K562 (cell line): ENCODE measurements around the gene NABP2. TPM values are rescaled to one million over a fixed set of nuclear protein-coding genes. Genes with fewer than 3 reads are reported as not detected.

Source experiments
- ATAC-seq: fragments of 200-7000 bp; cut with Tn5 transposase; 3 replicates; pipeline ENCODE4 v1.9.1; 2020; ENCODE audit warnings: moderate library complexity
- BruUV-seq: library from RNA; stranded (reverse); fragments of 400-500 nt; replicated peaks from 2 replicates; lab custom pipeline; 2021; lab: Mats Ljungman, UMichigan
- CTCF ChIA-PET: fragments of 300-600 bp; formaldehyde crosslinking; extraction: SDS; loops from one replicate; lab custom pipeline; 2021; ENCODE audit warnings: low intra/inter-chr PET ratio; lab: Yijun Ruan, JAX
- POLR2A ChIA-PET: fragments of 300-600, 350-650 bp; sonication (Branson Sonifier 250); formaldehyde crosslinking; extraction: SDS; loops from one replicate; lab custom pipeline; 2021; ENCODE audit warnings: antibody characterized with exemption, inconsistent platforms; lab: Yijun Ruan, JAX
- DNase-seq, 4 experiments: peaks; one replicate each; pipeline versions ENCODE4 v3.0.0 to v3.0.0-alpha.2; 2011 to 2018; ENCODE audit warnings: low spot score in 3 of 4, mixed read lengths in 3 of 4; ENCODE audit errors: extremely low read depth in 1 of 4
- FAIRE-seq: peaks from 2 replicates; lab custom pipeline; 2011; peaks lifted over from hg19 to GRCh38; lab: Jason Lieb, UNC
- H2AFZ ChIP-seq: 2 replicates; pipeline ENCODE4 v1.6.0; 2011; ENCODE audit warnings: low read depth, low read length, control low read depth, inconsistent platforms
- H3K27ac ChIP-seq: fragments of 200-600 bp; 3 replicates; pipeline ENCODE4 v1.8.0; 2011; ENCODE audit warnings: low read depth, mild to moderate bottlenecking, control low read depth, inconsistent platforms, low read length, moderate library complexity, mixed read lengths; ENCODE audit errors: extremely low read depth
- H3K27me3 ChIP-seq, 2 experiments: fragments of 300-600 bp in 1 of 2; 2 replicates in 1 of 2; 3 replicates in 1 of 2; pipeline versions ENCODE4 v1.6.0 to v1.8.0; 2011; ENCODE audit warnings: inconsistent platforms in 2 of 2, low read length in 2 of 2, mild to moderate bottlenecking in 1 of 2, mixed read lengths in 1 of 2, moderate library complexity in 1 of 2; ENCODE audit not compliant: control insufficient read depth in 2 of 2, insufficient read depth in 2 of 2
- H3K36me3 ChIP-seq: fragments of 300-600 bp; 3 replicates; pipeline ENCODE4 v1.8.0; 2011; ENCODE audit warnings: mild to moderate bottlenecking, low read length, inconsistent platforms; ENCODE audit not compliant: control insufficient read depth, insufficient read depth
- H3K4me1 ChIP-seq, 2 experiments: fragments of 200-600 bp in 1 of 2; replicated peaks in 1 of 2; 2 replicates in 1 of 2; 3 replicates in 1 of 2; pipeline versions ENCODE4 v1.5.1 to v1.8.0; 2011; ENCODE audit warnings: inconsistent platforms in 2 of 2, low read length in 2 of 2, mild to moderate bottlenecking in 1 of 2, mixed read lengths in 1 of 2, moderate library complexity in 1 of 2; ENCODE audit not compliant: control insufficient read depth in 2 of 2, insufficient read depth in 2 of 2
- H3K4me2 ChIP-seq: 2 replicates; pipeline ENCODE4 v1.6.1; 2011; ENCODE audit warnings: low read length, control low read depth, inconsistent platforms, mixed read lengths; ENCODE audit not compliant: insufficient read depth
- H3K4me3 ChIP-seq: fragments of 200-600 bp; sonication (generic), shearing (Covaris generic); 2 replicates; pipeline ENCODE4 v1.5.1; 2016; ENCODE audit warnings: control low read depth, inconsistent platforms
- H3K79me2 ChIP-seq: fragments of 200-600 bp; 3 replicates; pipeline ENCODE4 v1.8.0; 2011; ENCODE audit warnings: low read length, inconsistent platforms; ENCODE audit not compliant: control insufficient read depth, insufficient read depth
- H3K9ac ChIP-seq, 2 experiments: 2 replicates each; pipeline versions ENCODE4 v1.6.0 to v1.6.1; 2011; ENCODE audit warnings: low read depth in 2 of 2, low read length in 2 of 2, control low read depth in 1 of 2, inconsistent platforms in 1 of 2, mild to moderate bottlenecking in 1 of 2, mixed read lengths in 1 of 2; ENCODE audit not compliant: insufficient read depth in 1 of 2
- H3K9me1 ChIP-seq: one replicate; pipeline ENCODE4 v1.6.0; 2011; ENCODE audit warnings: inconsistent platforms, mild to moderate bottlenecking, low read length, moderate library complexity; ENCODE audit not compliant: control insufficient read depth, insufficient read depth
- H3K9me3 ChIP-seq: replicated peaks from 2 replicates; pipeline ENCODE4 v1.5.1; 2011; ENCODE audit warnings: low read depth, low read length, inconsistent platforms; ENCODE audit not compliant: control insufficient read depth, insufficient read depth
- H4K20me1 ChIP-seq: replicated peaks from 2 replicates; pipeline ENCODE4 v1.6.1; 2011; ENCODE audit warnings: low read length, inconsistent platforms, mixed read lengths; ENCODE audit not compliant: control insufficient read depth, insufficient read depth
- RBFOX2 ChIP-seq: fragments of 200-400 bp; formaldehyde crosslinking; IDR thresholded peaks from 2 replicates; pipeline ENCODE4 v1.6.1; 2017; ENCODE audit warnings: low read depth, mild to moderate bottlenecking, low read length, moderate library complexity
- SMARCA5 ChIP-seq: fragments of 450-650 bp; IDR thresholded peaks from 2 replicates; pipeline ENCODE4 v1.6.1; 2016
- U2AF1 ChIP-seq: fragments of 200-400 bp; formaldehyde crosslinking; optimal IDR thresholded peaks from 2 replicates; pipeline ENCODE3; 2017; ENCODE audit warnings: mild to moderate bottlenecking, low read depth, low read length, moderate library complexity
- WGBS: fragments of 100-300 bp; shearing (Covaris generic); methylation state at CpG from one replicate; pipeline ENCODE4 v1.1.6; 2016; ENCODE audit warnings: low coverage, mixed read lengths; ENCODE audit not compliant: insufficient coverage; ENCODE audit errors: missing lambda C conversion rate; 5-methylcytosine and 5-hydroxymethylcytosine counted together
- in situ Hi-C: fragments of 300-500 bp; cut with MboI; formaldehyde crosslinking; loops from 4 replicates; pipeline ENCODE4 v1.15.0; 2018; ENCODE audit warnings: inconsistent platforms, mixed read lengths
- intact Hi-C: fragments of 100-400 bp; cut with micrococcal nuclease; formaldehyde crosslinking; loops from 2 replicates; pipeline ENCODE4 v1.14.2; 2022
- polyA plus RNA-seq, 8 experiments: library from polyadenylated mRNA; depleted of rRNA in 4 of 8; stranded (reverse) in 5 of 8; unstranded in 3 of 8; fragments of >200 nt; fragmentation: Nextera tagmentation in 2 of 8; fragmentation: Illumina TruSeq in 1 of 8; extraction: Ambion mirVana in 2 of 8; extraction: Trizol in 1 of 8; gene quantifications; 2 replicates each; pipeline versions ENCODE4 v1.2.1 to v1.2.3, GENCODE V29; 2011 to 2014; ENCODE audit warnings: inconsistent platforms in 1 of 8, missing spikeins in 1 of 8
- total RNA-seq, 7 experiments: library from RNA; depleted of rRNA in 6 of 7; stranded (reverse); fragments of >200 nt in 6 of 7; fragmentation: Illumina TruSeq in 2 of 7; extraction: Trizol in 2 of 7; gene quantifications; 2 replicates each; pipeline versions ENCODE4 v1.2.1 to v1.2.3, GENCODE V29; 2011 to 2021; ENCODE audit warnings: low replicate concordance in 1 of 7
- TF ChIP-seq, protein P1 (sequence below): fragments of 450-650 bp; IDR thresholded peaks from 2 replicates; pipeline ENCODE4 v1.6.1; 2018; ENCODE audit not compliant: partially characterized antibody
- TF ChIP-seq, protein P2 (sequence below): sonication (generic); formaldehyde crosslinking; IDR thresholded peaks from 2 replicates; pipeline ENCODE4 v1.8.1; 2023; ENCODE audit warnings: mild to moderate bottlenecking, missing genetic modification reagents

The NABP2 gene
- total and polyA plus RNA-seq, 9 of the 15 experiments (the other 6 are each of a cell fraction or from before 2014, with no cell fraction given) = 11.3 to 60.6 (median 43.5) TPM

DNA sequence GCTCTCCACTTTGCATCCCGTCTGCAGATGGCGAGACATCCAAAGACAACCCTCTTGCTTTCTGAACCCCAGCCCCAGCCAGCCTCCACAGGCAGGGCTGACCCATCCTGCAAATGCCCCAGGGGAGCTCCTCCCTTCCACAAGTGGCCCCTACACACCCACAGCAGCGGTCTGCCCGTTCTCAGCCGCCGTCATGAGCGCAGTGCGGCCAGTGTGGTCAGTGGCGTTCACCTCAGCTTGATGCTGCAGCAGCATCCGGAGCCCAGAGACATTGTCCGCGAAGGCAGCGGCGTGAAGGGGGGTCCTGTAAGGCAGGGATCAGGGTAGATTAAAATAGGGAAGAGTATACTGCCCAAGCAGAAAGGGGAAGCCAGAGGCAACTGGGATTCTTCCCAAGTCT lies 20.4 kb downstream of the NABP2 start:
- H3K36me3 ChIP-seq = peaks cover 90% of the 10 kb centered on the region; the same call in 2 of the 3 replicates
- H3K9ac ChIP-seq = peak overlapping the region; percentile 11 to 73; a peak in 2 of 4 replicates
- 86% methylated on average over 13 of the region's 14 CpGs for WGBS
- H3K27ac ChIP-seq = peak overlapping the region; percentile 55; the same call in 1 of the 3 replicates
- no peaks in the 10 kb centered on the region for H3K9me1 ChIP-seq
- FAIRE-seq = no peak
- ATAC-seq = no peak
- BruUV-seq = no TSS peak
- H3K79me2 ChIP-seq = no peaks in the 10 kb centered on the region
- TF ChIP-seq SMARCA5 (no peak), U2AF1 (no peak), RBFOX2 (peak; percentile 43)
- TF ChIP-seq, protein P1, sequence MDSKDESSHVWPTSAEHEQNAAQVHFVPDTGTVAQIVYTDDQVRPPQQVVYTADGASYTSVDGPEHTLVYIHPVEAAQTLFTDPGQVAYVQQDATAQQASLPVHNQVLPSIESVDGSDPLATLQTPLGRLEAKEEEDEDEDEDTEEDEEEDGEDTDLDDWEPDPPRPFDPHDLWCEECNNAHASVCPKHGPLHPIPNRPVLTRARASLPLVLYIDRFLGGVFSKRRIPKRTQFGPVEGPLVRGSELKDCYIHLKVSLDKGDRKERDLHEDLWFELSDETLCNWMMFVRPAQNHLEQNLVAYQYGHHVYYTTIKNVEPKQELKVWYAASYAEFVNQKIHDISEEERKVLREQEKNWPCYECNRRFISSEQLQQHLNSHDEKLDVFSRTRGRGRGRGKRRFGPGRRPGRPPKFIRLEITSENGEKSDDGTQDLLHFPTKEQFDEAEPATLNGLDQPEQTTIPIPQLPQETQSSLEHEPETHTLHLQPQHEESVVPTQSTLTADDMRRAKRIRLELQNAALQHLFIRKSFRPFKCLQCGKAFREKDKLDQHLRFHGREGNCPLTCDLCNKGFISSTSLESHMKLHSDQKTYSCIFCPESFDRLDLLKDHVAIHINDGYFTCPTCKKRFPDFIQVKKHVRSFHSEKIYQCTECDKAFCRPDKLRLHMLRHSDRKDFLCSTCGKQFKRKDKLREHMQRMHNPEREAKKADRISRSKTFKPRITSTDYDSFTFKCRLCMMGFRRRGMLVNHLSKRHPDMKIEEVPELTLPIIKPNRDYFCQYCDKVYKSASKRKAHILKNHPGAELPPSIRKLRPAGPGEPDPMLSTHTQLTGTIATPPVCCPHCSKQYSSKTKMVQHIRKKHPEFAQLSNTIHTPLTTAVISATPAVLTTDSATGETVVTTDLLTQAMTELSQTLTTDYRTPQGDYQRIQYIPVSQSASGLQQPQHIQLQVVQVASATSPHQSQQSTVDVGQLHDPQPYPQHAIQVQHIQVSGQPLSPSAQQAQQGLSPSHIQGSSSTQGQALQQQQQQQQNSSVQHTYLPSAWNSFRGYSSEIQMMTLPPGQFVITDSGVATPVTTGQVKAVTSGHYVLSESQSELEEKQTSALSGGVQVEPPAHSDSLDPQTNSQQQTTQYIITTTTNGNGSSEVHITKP = peak; percentile 46
- TF ChIP-seq, protein P2, sequence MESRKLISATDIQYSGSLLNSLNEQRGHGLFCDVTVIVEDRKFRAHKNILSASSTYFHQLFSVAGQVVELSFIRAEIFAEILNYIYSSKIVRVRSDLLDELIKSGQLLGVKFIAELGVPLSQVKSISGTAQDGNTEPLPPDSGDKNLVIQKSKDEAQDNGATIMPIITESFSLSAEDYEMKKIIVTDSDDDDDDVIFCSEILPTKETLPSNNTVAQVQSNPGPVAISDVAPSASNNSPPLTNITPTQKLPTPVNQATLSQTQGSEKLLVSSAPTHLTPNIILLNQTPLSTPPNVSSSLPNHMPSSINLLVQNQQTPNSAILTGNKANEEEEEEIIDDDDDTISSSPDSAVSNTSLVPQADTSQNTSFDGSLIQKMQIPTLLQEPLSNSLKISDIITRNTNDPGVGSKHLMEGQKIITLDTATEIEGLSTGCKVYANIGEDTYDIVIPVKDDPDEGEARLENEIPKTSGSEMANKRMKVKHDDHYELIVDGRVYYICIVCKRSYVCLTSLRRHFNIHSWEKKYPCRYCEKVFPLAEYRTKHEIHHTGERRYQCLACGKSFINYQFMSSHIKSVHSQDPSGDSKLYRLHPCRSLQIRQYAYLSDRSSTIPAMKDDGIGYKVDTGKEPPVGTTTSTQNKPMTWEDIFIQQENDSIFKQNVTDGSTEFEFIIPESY (CRISPR knock-in tag) = peak; percentile 78
- H3K9me3 ChIP-seq = no peaks in the 10 kb centered on the region
- in situ Hi-C loops (no loop called here), intact Hi-C loops (no loop called here)
- no peaks in the 10 kb centered on the region for H3K27me3 ChIP-seq
- no peak overlapping the region for H3K4me3 ChIP-seq
- no peaks in the 10 kb centered on the region for H4K20me1 ChIP-seq
- peak in 1 of 4 experiments; percentile 28 for DNase-seq
- peak overlapping the region; percentile 38; the same call in 1 of the 2 replicates for H3K4me2 ChIP-seq
- peaks cover 30 to 34% of the 10 kb centered on the region in 2 experiments for H3K4me1 ChIP-seq
- ChIA-PET CTCF (interaction anchor here (0.6 kb wide), 1 partner anchor 12 kb away, joined by 4 read pairs; no protein-coding TSS in a partner anchor), POLR2A (interaction anchor here (0.5 to 1.4 kb wide), 6 partner anchors 10 to 1374 kb away, joined by 3 to 6 read pairs (median 4); partner anchors contain the start of gene SMARCC2)
- H2AFZ ChIP-seq = no peak overlapping the region
